Stimulated activated CD4-positive, alpha-beta T cell treated with anti-CD3 and anti-CD28 coated beads, Interleukin-12 subunit alpha, Interleukin-12 subunit beta, amount 100 ng/mL, for 4 hours (primary cell): ENCODE data around the gene PACS2.
A peak's percentile ranks its signal among the peaks of the same experiment; 100 is the strongest.

Experiments used
- DNase-seq: peaks from one replicate; pipeline ENCODE4 v3.0.0-alpha.2; 2020

PACS2 gene

GRCh38 chr14:105412771-105413543, 98.4 kb downstream of the PACS2 start:
- no peak for DNase-seq

- no peak for DNase-seq
Observed at GRCh38 chr14:105413544-105413886, 99.0 kb downstream of the PACS2 start.

GRCh38 chr14:105414456-105415371, 100.2 kb downstream of the PACS2 start:
- DNase-seq: peak; percentile 71

- no peak for DNase-seq
Observed at GRCh38 chr14:105415481-105416428, 101.2 kb downstream of the PACS2 start.

GRCh38 chr14:105416671-105417070, 102.1 kb downstream of the PACS2 start:
- no peak for DNase-seq

GRCh38 chr14:105417690-105418121, 103.2 kb downstream of the PACS2 start:
- no peak for DNase-seq

GRCh38 chr14:105418269-105419194, 104.0 kb downstream of the PACS2 start:
- DNase-seq: no peak

GRCh38 chr14:105419195-105420091, 104.9 kb downstream of the PACS2 start, which contains the start of gene MTA1:
Gene MTA1, plus strand, starts transcription at chr14:105419827. Its CDS starts 209 bp downstream, at chr14:105420036.
- DNase-seq: peak; percentile 60

- no peak for DNase-seq
Observed at GRCh38 chr14:105420101-105420973, 105.8 kb downstream of the PACS2 start.

GRCh38 chr14:105420974-105421674, 106.6 kb downstream of the PACS2 start:
- DNase-seq: no peak

GRCh38 chr14:105421723-105422615, 107.4 kb downstream of the PACS2 start:
- no peak for DNase-seq

GRCh38 chr14:105422695-105423487, 108.3 kb downstream of the PACS2 start:
- DNase-seq: no peak

GRCh38 chr14:105423488-105424195, 109.1 kb downstream of the PACS2 start:
- no peak for DNase-seq

- no peak for DNase-seq
Observed at GRCh38 chr14:105424861-105425260, 110.3 kb downstream of the PACS2 start.

- DNase-seq: no peak
Observed at GRCh38 chr14:105425823-105426247, 111.3 kb downstream of the PACS2 start.
